Fibroblast of gingiva (primary cell): ENCODE data around the gene MCM8.

Experiments used
- DNase-seq: peaks from one replicate; pipeline ENCODE4 v3.0.0-alpha.2; 2011; ENCODE audit warnings: low read depth

MCM8 gene

DNA sequence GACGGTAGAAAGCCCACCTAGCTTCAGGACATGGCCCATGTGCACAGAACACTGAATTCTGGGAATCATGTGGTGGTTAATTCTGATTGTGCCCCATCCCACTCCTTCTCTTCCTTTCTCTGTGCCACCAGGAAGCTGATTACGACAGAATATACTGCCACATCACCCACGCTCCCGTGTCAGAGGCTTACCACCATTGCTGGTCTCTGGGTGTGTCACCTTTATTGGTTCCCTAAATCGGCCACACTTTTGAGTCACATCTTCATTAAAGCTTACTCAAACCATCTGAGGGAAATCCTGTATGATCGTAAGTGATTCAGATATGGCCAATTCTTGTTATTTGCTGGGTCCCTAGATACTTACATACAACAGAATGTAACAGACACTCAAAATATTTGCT is 3.2 kb upstream of the MCM8 start:
- peak; percentile 36 for DNase-seq

DNA sequence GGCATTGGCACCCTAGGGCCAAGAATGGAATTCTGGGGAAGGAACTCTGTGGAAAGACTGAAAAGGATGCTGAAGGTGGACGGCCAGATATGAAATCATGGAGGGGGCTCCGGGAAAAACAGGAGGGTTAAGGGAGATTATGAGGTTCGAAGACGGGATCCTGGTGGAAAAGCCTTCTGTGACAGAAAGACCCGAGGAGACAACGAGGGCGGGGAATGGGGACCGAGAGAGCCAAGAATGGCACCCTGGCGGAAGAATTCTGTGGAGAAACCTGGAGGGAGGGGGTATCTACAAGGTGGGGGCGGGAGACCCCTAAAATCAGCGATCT is 545 bp upstream of the MCM8 start:
- no peak for DNase-seq

DNA sequence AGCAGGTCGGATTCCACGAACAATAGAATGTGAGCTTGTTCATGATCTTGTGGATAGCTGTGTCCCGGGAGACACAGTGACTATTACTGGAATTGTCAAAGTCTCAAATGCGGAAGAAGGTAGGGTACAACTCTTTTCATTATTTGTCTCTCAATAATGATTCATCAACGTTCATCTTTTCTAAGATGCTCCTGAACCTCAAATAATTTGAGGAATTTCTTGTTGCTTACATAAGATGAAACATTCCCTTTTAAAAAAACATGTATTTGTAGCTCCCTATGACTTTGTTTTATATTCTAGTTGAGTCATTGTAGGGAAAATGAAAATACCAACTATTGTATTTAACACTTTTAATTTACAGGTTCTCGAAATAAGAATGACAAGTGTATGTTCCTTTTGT is 17.0 kb downstream of the MCM8 start:
- no peak for DNase-seq

DNA sequence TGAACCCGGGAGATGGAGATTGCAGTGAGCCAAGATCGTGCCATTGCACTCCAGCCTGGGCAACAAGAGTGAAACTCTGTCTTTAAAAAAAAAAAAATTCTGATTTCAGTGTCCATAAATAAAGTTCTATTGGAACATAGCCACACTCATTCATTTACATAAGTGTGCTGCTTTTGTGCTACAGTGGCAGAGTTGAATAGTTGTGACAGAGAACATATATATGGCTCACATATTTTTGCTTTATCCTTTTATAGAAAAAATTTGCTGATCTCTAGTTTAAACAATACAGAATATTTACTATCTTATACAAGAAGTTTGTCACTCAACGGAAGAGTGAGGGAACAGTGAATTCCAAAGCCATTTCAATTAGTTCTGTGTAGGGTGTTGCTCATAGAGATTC is 18.0 kb downstream of the MCM8 start:
- no peak for DNase-seq

DNA sequence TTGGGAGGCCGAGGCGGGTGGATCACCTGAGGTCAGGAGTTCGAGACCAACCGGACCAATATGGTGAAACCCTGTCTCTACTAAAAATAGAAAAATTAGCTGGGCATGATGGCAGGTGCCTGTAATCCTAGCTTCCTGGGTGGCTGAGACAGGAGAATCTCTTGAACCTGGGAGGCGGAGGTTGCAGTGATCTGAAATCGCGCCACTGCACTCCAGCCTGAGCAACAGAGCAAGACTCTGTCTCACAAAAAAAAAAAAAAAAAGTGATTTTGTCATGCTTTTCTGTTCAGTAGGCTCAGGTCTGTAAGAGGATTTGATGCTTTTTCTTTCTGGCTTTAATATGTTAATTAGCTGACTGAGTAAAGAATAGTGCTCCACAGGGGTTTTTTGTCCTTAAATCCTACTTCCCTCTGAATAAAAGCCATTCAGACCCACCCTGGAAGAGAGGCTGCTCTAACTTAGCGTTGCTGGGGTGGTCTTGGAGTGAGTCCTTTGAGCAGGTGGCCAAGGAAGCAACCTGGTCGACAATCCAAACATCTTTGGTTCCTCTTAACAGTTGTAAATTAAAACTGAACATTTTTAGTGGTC is 19.0 kb downstream of the MCM8 start:
- no peak for DNase-seq

DNA sequence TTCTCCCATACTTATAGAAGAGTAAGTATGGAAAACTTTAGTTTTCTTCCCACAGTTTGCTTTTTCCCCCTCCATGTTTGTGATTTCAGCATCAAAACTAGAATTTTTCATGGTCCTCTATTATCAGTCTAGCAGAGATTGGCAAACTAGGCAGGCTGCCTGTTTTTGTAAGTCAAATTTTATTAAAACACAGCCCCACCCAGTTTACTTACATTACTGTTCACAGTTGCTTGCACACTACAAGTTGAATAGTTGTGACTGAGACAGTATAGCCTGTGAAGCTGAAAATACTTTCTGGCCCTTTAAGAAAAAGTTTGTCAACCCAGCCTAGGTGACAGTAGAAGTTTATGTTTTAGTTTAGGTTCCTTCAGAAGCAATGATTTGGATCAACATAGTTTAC is 19.5 kb downstream of the MCM8 start:
- DNase-seq, result no peak

DNA sequence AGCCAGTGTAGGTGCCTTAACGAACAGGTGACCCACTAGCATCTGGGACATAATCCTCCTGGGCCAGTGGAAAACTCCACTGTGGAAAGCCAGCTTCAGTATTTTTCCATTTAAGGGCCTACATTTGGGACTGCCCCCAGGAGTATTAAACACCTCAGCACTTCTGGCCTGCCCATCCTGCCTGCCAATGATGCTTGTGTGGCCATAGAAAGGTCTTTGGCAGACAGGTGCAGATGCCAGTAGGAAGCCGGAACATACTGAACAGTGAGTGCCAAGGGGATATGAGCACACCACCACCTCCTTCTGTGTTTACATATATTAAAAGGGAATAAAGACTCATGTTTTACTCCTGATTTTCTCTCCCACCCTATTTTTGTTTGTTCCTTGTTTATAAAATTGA is 19.9 kb downstream of the MCM8 start:
- no peak for DNase-seq

DNA sequence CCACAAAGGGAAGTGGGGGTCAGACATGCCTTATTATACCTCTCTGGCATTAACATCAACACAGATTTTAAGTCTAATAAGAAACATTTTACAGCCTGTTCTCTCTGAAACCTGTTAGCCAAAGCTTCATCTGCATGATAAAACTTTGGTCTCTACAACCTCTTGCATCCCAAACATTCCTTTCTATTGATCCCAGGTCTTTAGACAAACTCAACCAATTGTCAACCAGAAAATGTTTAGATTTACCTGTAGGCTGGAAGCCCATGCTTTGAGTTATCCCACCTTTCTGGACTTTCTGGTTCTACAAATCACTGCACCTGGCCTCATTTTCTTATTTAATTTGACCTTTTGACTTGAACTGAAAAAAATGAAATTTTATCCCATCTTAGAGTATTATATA is 20.8 kb downstream of the MCM8 start:
- DNase-seq, result no peak

DNA sequence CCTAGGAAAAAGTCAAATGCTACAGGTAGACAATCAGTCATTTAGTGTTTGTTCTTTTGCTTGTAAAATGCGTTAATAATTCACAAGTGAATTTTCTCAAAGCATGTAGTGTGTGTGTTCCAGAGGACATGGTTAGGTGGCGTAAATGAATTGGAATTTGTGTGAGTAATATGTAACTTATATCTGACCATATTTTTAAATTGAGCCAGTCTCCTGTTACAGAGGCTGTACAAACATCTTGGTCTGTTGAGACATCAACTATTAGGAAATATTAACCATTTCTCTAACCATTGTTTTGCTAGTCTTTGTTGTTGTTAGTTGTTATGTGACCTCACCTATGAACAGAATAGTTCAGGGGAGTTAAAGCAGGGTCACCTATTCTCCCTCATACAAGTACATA is 22.7 kb downstream of the MCM8 start:
- DNase-seq, result peak; percentile 87

DNA sequence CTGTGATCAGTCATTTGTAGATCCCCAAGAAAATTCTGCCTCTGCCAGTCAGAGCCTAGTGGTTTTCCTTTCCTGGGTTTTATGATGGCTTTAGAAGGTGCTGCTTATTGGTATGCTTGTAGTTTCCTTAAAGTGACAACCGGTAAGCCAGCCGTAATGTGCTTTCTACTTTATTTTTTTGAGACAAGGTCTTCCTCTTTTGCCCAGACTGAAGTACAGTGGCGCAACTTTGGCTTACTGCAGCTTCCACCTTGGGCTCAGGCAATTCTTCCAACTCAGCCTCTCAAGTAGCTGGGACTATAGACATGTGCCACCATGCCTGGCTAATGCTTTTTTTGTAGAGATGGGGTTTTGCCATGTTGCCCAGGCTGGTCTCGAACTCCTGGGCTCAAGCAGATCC is 23.5 kb downstream of the MCM8 start:
- no peak for DNase-seq

DNA sequence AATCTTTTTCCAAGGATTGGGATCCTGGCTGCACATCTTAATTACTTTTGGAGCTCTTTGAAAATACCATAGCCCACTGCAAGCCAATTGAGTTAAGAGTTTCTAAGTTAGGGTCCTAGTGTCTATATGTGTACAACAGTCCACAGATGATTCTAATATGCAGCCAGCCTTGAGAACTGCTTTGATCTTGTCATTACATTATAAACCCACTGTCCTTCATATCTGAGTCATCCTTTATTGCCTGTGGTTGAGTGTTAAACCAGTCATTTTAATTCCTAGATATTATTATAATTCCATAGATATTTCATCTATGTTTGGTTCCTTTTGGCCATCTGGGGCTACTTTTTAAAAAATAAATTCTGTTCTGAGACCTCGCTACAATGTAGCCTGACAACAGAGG is 24.1 kb downstream of the MCM8 start:
- no peak for DNase-seq

DNA sequence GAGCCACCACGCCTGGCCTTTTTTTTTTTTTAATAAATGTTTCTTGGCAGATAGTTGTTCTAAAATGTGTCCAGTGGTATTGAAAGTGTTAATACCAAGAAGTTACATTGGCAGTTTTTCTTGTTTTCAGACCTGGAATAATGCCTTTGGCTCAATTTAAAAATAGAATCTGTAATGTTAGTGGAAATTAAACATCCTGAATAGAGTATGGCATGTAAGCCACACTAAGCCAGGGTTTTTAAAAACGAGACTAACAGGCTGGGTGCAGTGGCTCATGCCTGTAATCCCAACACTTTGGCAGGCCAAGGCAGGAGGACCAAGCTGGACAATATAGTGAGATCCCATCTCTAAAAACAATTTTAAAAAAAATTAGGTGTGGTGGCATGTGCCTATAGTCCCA is 25.3 kb downstream of the MCM8 start:
- DNase-seq, result peak; percentile 39

DNA sequence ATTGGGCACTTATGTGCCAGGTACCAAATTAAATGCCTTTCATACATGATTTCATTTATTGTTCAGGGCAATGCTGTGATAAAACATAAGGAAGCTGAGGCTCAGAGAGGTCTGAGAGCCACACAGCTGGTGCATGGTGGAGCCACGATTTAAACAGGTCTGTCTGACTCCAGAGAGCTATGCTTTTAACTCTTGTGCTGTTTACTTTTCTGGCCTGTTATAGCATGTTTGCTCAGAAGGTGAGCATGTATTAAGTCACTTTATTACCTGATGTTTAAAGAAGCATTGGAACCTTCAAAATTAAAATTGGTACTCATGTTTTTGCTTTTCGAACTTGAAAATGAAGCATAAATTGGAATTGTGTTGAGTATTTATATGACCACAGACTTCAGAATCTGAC is 26.8 kb downstream of the MCM8 start:
- no peak for DNase-seq

DNA sequence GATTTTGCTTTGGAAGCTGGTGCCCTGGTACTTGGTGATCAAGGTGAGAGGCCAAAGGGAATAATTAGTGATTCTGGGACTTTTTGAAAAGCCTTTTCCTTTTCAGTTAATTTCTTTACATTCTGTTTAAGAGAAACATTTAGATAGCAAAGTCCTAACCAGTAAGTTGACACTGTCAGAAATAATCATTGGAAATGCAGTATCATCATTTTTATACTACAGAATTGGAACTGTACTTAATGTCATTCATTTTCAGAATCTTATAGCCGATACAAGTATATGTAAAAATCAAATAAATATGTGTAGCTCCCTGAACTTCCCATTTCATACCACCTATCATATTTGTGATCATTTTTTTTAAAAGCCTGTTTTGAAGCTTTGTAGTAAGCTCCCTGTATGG is 27.5 kb downstream of the MCM8 start:
- DNase-seq, result no peak

DNA sequence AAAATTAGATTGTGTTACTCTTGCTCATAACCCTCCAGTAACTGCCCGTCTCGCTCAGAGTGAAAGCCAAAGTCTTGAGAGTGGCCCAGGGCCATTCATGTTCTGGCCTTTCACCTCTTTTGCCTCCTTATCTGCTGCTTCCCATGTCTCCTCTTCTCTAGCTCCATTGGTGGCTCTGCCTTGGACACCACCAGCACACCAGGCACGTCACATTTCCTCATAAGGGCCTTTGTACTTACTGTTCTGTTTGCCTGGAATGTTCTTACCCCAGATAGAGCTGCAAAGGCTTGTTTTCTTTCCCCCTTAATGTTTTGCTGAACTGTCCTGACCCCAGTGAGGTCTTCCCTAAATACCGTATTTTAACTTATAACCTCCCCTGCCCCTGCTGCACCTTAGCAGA is 29.3 kb downstream of the MCM8 start:
- no peak for DNase-seq

DNA sequence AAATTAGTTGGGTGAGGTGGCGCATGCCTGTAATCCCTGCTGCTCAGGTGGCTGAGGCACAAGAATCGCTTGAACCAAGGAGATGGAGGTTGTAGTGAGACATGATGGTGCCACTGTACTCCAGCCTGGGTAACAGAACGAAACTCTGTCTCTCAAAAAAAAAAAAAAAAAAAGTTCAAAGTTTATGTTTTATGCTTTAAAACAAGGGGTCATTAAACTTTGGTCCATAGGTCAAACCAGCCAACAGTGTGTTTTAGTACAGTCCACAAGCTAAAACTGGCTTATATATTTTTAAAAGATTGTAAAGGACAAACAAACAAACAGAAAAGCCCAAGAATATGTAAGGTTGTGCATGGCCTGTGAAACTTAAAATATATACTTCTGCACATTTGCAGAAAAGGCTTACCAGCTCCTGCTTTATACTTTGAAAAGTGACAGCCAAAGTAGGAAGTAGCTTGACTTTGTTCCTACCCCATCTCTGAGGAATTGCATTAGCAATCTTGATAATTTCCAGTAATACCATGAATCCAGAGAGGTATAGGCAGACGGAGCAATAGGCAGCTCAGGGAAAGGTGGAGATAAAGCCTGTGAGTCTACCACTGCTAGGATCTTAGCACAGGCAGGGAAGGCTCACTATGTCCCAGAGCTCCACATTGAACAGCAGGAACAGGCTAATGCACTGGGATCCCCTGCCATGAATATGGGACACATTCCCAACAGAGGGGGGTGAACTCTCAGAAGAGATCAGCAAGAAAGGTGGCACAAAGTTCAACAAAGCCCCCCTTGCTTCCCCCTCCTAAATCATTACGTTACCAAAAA is 30.5 kb downstream of the MCM8 start:
- no peak for DNase-seq

DNA sequence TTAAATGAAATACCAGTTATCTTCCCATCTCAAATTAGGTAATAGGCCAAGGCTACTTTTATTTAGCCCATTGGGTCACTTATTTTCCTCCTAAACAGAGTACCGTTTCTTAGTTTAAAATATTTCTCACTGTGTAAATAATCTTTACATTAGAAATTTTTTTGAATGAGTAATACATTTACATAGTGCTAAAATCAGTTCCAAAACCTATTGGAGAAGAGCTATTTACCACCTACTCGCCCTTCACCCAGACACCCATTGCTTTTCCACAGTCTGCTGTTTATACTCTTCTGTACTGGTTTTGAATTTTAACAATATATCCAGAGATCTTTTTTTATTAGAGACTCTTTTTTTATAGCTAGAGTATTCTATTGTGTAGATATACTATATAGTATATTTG is 36.9 kb downstream of the MCM8 start:
- no peak for DNase-seq

DNA sequence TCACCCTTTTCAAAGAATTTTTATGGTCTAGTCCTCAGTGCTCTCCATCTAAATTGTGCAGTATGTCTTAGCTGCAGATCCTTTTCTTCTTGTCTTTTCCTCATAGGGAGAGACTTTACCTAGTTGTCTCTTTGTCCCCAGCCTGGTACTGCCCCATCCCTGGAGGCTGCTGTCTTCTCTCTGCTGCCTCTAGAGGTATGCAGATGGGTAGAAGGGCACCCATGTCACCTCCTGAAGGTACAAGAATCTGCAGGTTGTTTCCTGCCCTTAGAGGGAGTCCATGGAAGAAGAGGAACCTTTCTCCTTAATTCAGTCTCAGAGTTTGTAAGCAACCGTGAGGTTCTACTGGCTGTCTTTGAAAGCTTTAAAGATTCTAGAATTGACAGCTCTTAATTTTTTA is 39.1 kb downstream of the MCM8 start:
- DNase-seq, result no peak

DNA sequence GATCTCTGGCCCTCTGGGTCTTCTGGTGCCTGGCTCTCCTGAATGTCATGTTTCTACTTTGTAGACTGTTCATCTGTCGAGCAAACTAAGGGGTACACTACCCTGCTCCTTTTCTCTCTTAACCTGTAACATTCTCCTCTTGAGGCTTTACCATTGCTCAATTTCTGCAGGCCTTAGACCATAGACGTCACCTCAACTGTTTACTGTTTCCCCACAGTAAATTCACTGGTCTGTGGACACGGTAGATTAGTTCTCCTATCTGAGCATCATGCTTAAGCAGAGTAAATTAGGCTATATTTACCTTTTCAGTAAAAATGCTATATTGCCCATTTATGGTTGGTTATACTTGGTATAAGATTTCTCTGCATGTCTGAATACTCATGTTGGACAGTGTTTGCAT is 40.5 kb downstream of the MCM8 start:
- no peak for DNase-seq

DNA sequence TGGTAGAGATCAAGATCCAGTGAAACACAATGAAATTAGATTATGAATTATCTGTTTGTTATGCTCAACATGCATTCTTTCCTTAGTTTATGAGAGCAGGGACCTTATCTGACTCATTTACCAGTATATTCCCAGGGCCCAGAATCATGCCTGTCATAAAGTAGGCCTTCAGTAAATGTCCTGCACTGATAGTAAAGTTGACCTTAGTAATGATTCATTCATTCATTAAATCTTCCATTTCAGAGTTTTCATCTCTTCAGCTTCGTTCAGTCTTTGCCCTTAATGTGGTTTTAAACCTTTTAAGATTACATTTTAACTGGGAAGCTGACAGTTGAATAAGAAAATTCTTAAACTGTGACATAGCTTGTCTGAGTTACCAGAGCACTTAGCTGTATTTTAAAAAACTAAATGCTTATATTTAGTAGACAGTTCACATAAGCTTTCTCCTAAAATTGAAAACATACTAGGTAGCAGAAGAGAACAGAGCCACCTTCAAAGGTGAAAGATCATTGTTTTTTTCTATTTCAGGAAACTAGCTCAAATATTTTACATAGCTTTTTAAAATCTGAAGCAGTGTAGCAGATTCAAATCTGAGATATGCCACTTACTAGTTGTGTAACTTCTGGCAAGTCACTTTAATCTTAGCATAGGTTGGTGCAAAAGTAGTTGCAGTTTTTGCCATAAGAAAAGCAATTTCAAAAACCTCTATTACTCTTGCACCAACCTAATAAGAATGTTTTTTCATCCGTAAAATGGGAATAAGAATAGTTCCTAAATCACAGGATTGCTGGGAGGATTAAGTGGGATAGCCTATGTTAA is 41.4 kb downstream of the MCM8 start:
- DNase-seq, result no peak

DNA sequence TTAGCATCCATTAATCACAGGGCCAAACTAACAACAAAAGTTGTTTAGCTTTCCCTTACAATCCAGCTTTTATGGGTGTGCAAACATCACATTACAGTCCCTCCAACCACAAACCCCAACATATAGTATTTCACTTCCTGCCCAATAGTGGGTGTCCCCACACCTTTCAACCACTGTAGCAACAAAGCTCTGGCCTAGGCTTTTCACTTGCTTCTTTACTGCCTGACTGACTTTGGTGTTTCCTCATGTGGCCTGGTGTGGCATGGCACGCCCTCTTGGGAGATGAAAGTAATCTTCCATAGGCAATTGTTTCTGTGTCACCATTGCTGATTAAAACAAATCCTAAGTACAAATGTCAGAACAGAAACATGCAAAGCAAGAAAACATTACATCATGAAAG is 46.3 kb downstream of the MCM8 start:
- DNase-seq, result no peak

DNA sequence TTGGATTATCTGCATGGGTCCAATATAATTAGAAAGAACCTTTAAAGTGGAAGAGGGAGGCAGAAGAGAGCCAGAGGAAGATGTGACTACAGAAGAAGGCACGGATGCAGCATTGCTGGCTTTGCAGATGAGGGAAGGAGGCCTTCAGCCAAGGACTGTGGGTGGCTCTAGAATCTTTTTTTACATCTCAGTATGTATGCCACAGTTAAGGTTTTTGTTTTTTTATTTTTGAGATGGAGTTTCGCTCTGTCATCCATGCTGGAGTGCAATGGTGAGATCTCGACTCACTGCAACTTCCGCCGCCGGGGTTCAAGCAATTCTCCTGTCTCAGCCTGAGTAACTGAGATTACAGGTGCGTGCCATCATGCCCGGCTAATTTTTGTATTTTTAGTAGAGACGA is 49.3 kb downstream of the MCM8 start:
- DNase-seq, result no peak

DNA sequence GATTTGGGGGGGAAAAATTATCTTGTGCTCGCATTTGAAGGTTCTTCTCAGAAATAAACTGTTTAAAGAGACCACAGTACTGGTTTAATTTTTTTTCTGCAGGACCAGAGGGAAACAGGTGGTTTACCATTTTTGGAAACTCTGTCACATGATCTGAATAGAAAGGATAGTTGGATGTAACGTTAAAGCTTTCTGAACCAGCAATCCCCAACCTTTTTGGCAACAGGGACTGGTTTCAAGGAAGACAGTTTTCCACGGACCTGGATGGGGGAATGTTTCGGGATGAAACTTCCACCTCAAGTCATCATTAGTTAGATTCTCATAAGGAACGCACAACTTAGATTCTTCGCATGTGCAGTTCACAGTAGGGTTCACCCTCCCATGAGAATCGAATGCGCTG is 50.4 kb downstream of the MCM8 start:
- DNase-seq, result no peak

DNA sequence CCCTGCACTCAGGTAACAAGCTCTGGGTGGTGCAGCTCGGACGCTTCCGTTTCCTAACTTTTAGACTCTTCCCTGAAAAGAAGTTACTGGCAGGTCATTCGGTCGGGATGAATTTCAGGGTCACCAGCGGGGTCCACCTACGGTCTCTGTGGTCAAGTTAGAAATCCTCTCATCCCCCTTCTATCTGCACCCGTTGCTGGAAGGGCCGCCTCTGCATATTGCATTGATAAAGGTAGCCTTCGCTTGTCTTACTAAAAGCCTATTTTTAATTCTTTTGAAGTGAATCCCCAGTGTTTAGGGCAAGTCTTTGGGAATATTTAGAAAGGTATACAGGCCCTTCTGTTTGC is 56.1 kb downstream of the MCM8 start:
- no peak for DNase-seq
